CD4-positive, alpha-beta T cell treated with Interleukin-10 for 1 hour (primary cell): Measurements from ENCODE around the gene RNF14.

Source experiments
- DNase-seq: peaks from one replicate; pipeline ENCODE4 v3.0.0-alpha.2; 2020

The RNF14 gene

GRCh38 chr5:141986072-141986471, 17.2 kb downstream of the RNF14 start:
- DNase-seq, result no peak

- no peak for DNase-seq
Observed at GRCh38 chr5:141989720-141990119, 20.8 kb downstream of the RNF14 start.

- DNase-seq, result peak; percentile 82
Observed at GRCh38 chr5:141992349-141992963, 23.6 kb downstream of the RNF14 start.

- no peak for DNase-seq
Observed at GRCh38 chr5:141994511-141995136, 25.7 kb downstream of the RNF14 start.

GRCh38 chr5:141995656-141996055, 26.8 kb downstream of the RNF14 start:
- DNase-seq, result no peak

GRCh38 chr5:141997358-141997960, 28.6 kb downstream of the RNF14 start:
- no peak for DNase-seq

- DNase-seq, result no peak
Observed at GRCh38 chr5:142000173-142000572, 31.3 kb downstream of the RNF14 start.

GRCh38 chr5:142000704-142001484, 32.0 kb downstream of the RNF14 start:
- peak; percentile 31 for DNase-seq

GRCh38 chr5:142003266-142003800, 34.4 kb downstream of the RNF14 start:
- DNase-seq, result no peak

GRCh38 chr5:142006363-142007236, 37.7 kb downstream of the RNF14 start:
- DNase-seq, result peak; percentile 46

- DNase-seq, result no peak
Observed at GRCh38 chr5:142007237-142007544, 38.3 kb downstream of the RNF14 start.

GRCh38 chr5:142008813-142009212, 39.9 kb downstream of the RNF14 start:
- no peak for DNase-seq

GRCh38 chr5:142009886-142010285, 41.0 kb downstream of the RNF14 start:
- no peak for DNase-seq

GRCh38 chr5:142011572-142012185, 42.8 kb downstream of the RNF14 start:
- DNase-seq, result no peak

GRCh38 chr5:142012186-142012785, 43.4 kb downstream of the RNF14 start:
- peak; percentile 56 for DNase-seq

- DNase-seq, result peak; percentile 65
Observed at GRCh38 chr5:142012792-142013388, 44.0 kb downstream of the RNF14 start, which contains the start of gene GNPDA1. GNPDA1 (minus strand) TSS chr5:142013027; CDS start chr5:142012035, 992 bp downstream.

GRCh38 chr5:142013734-142014521, 45.0 kb downstream of the RNF14 start:
- DNase-seq, result no peak

- peak; percentile 78 for DNase-seq
Observed at GRCh38 chr5:142014911-142015584, 46.1 kb downstream of the RNF14 start.

GRCh38 chr5:142015781-142016533, 47.1 kb downstream of the RNF14 start:
- peak; percentile 60 for DNase-seq
